Measurements from ENCODE around the gene CASQ2. TPM values are rescaled to one million over a fixed set of nuclear protein-coding genes. Genes with fewer than 3 reads are reported as not detected.
A peak's percentile ranks its signal among the peaks of the same experiment; 100 is the strongest.

CASQ2 gene
- total and polyA plus RNA-seq, 9 of the 15 experiments (the other 6 are each of a cell fraction or from before 2014, with no cell fraction given) = not detected

GRCh38 chr1:115807723-115808122, 39.2 kb upstream of the CASQ2 start:
- in situ Hi-C loops (cut with MboI) = loop anchor here (5.0 to 10.0 kb wide), 2 partner anchors 175 to 697 kb away; no protein-coding TSS in a partner anchor
- H3K9me3 ChIP-seq (replicated peaks; ENCODE audit: control insufficient read depth, insufficient read depth, low read depth, low read length) = no peaks in the 10 kb centered on the region
- ChIA-PET CTCF (ENCODE audit: low intra/inter-chr PET ratio) (interaction anchor here (1.1 to 2.3 kb wide), 4 partner anchors 72 to 174 kb away, joined by 3 to 15 read pairs (median 4); no protein-coding TSS in a partner anchor), POLR2A (no interaction called here)
- H3K27ac ChIP-seq (ENCODE audit: extremely low read depth, low read depth, low read length) = no peak overlapping the region
- no peaks in the 10 kb centered on the region for H3K36me3 ChIP-seq (ENCODE audit: control insufficient read depth, insufficient read depth, low read length)
- H4K20me1 ChIP-seq (replicated peaks; ENCODE audit: control insufficient read depth, insufficient read depth, low read length) = no peaks in the 10 kb centered on the region
- DNase-seq (ENCODE audit: extremely low read depth in 1 of 4, low spot score in 3 of 4) (peak; percentile 60 to 75 (median 64)), ATAC-seq (peak; percentile 86), FAIRE-seq (peak; percentile 82)
- H3K4me3 ChIP-seq = no peak overlapping the region
- intact Hi-C loops (cut with micrococcal nuclease) = loop anchor here (1.0 to 5.0 kb wide), 2 partner anchors 75 to 174 kb away; no protein-coding TSS in a partner anchor
- no peaks in the 10 kb centered on the region for H3K9me1 ChIP-seq (ENCODE audit: control insufficient read depth, insufficient read depth, low read length)
- no peak overlapping the region for H3K4me2 ChIP-seq (ENCODE audit: insufficient read depth, low read length)
- H3K79me2 ChIP-seq (ENCODE audit: control insufficient read depth, insufficient read depth, low read length) = no peaks in the 10 kb centered on the region
- no TSS peak for BruUV-seq (replicated peaks)
- no peak overlapping the region for H3K9ac ChIP-seq (ENCODE audit: insufficient read depth in 1 of 2, low read depth in 2 of 2, low read length in 2 of 2)
- H3K27me3 ChIP-seq (ENCODE audit: control insufficient read depth in 2 of 2, insufficient read depth in 2 of 2, low read length in 2 of 2) = 0 out of 5 replicates have a peak, but pooled peaks cover 0 to 3% of the 10 kb centered on the region in 2 experiments
- H2AFZ ChIP-seq (ENCODE audit: low read depth, low read length) = no peak overlapping the region
- 0% methylated on average over 2 of the region's 2 CpGs for WGBS (ENCODE audit: insufficient coverage, low coverage, missing lambda C conversion rate)
- no peaks in the 10 kb centered on the region; a peak in 1 of 5 replicates for H3K4me1 ChIP-seq (replicated peaks in 1 of 2; ENCODE audit: control insufficient read depth in 2 of 2, insufficient read depth in 2 of 2, low read length in 2 of 2)
- TF ChIP-seq DEAF1 (CRISPR knock-in tag; IDR thresholded peaks at IDR 0.05) = peak; percentile 49; the same call in 1 of the 2 replicates
- TF ChIP-seq ZNF584 (CRISPR knock-in tag; IDR thresholded peaks at IDR 0.05; ENCODE audit: low read depth) = no peak
- no peak for TF ChIP-seq JUN (IDR thresholded peaks at IDR 0.05; ENCODE audit: borderline replicate concordance, low read depth, low read length)
- no peak for TF ChIP-seq JUN (CRISPR knock-in tag; IDR thresholded peaks at IDR 0.05; ENCODE audit: borderline replicate concordance)
- TF ChIP-seq SMARCE1 (IDR thresholded peaks at IDR 0.05) = no peak
- no peak for TF ChIP-seq MYC (IDR thresholded peaks at IDR 0.05; ENCODE audit: low read depth, low read length)
- no peak for TF ChIP-seq MYC (CRISPR knock-in tag; IDR thresholded peaks at IDR 0.05; ENCODE audit: borderline replicate concordance, low read depth)
- no peak for TF ChIP-seq ARID2 (IDR thresholded peaks at IDR 0.05)
- no peak for TF ChIP-seq USF2 (CRISPR knock-in tag; IDR thresholded peaks at IDR 0.05)
- TF ChIP-seq, protein P1, sequence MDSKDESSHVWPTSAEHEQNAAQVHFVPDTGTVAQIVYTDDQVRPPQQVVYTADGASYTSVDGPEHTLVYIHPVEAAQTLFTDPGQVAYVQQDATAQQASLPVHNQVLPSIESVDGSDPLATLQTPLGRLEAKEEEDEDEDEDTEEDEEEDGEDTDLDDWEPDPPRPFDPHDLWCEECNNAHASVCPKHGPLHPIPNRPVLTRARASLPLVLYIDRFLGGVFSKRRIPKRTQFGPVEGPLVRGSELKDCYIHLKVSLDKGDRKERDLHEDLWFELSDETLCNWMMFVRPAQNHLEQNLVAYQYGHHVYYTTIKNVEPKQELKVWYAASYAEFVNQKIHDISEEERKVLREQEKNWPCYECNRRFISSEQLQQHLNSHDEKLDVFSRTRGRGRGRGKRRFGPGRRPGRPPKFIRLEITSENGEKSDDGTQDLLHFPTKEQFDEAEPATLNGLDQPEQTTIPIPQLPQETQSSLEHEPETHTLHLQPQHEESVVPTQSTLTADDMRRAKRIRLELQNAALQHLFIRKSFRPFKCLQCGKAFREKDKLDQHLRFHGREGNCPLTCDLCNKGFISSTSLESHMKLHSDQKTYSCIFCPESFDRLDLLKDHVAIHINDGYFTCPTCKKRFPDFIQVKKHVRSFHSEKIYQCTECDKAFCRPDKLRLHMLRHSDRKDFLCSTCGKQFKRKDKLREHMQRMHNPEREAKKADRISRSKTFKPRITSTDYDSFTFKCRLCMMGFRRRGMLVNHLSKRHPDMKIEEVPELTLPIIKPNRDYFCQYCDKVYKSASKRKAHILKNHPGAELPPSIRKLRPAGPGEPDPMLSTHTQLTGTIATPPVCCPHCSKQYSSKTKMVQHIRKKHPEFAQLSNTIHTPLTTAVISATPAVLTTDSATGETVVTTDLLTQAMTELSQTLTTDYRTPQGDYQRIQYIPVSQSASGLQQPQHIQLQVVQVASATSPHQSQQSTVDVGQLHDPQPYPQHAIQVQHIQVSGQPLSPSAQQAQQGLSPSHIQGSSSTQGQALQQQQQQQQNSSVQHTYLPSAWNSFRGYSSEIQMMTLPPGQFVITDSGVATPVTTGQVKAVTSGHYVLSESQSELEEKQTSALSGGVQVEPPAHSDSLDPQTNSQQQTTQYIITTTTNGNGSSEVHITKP (IDR thresholded peaks at IDR 0.05; ENCODE audit: partially characterized antibody) = no peak
- no peak for TF ChIP-seq LEF1 (IDR thresholded peaks at IDR 0.05)
- TF ChIP-seq KLF13 (tag; IDR thresholded peaks at IDR 0.05; ENCODE audit: borderline replicate concordance, low read depth) = no peak
- TF ChIP-seq HES1 (IDR thresholded peaks at IDR 0.05; ENCODE audit: low read depth) = no peak
- TF ChIP-seq ZNF316 (IDR thresholded peaks at IDR 0.05) = no peak
- no peak for TF ChIP-seq ZBED1 (IDR thresholded peaks at IDR 0.05)
- TF ChIP-seq GATAD2A (IDR thresholded peaks at IDR 0.05) = no peak
- 0 out of 2 replicates have a peak, but pooled peaks have one; percentile 21 for TF ChIP-seq RB1 (IDR thresholded peaks at IDR 0.05; ENCODE audit: low read depth)
- TF ChIP-seq MAFG (tag; conservative IDR thresholded peaks at IDR 0.05) = no peak

Data from K562 (cell line).